ENCODE results near the gene PRSS12.

Gene PRSS12

GRCh38 chr4:118360106-118360505 is 7.3 kb upstream of the PRSS12 start:
- H4K20me1 ChIP-seq (ENCODE audit: insufficient read depth, low read length): no peaks in the 10 kb centered on the region
- H2AFZ ChIP-seq (ENCODE audit: low read length): no peak overlapping the region
- no peaks in the 10 kb centered on the region for H3K9me3 ChIP-seq (ENCODE audit: low read length)
- no peaks in the 10 kb centered on the region for H3K36me3 ChIP-seq (ENCODE audit: insufficient read depth, low read length)
- H3K4me1 ChIP-seq (ENCODE audit: insufficient read depth, low read length, severe bottlenecking): no peaks in the 10 kb centered on the region
- H3K27me3 ChIP-seq (ENCODE audit: insufficient read depth, low read length): peaks cover 5% of the 10 kb centered on the region; the same call in 1 of the 2 replicates
- H3K79me2 ChIP-seq (ENCODE audit: insufficient read depth, low read length): no peaks in the 10 kb centered on the region
- TF ChIP-seq EZH2 (IDR thresholded peaks at IDR 0.05; ENCODE audit: borderline replicate concordance, low read length) (no peak), CTCF (IDR thresholded peaks at IDR 0.05; ENCODE audit: low read length) (no peak)
- no peak overlapping the region for H3K27ac ChIP-seq (ENCODE audit: low read depth, low read length, poor library complexity, severe bottlenecking)
- no peak overlapping the region for H3K9ac ChIP-seq (ENCODE audit: low read length)
- H3F3A ChIP-seq (ENCODE audit: insufficient read depth, low read length): no peaks in the 10 kb centered on the region
- H3K4me3 ChIP-seq (ENCODE audit: low read depth, low read length, poor library complexity, severe bottlenecking): no peak overlapping the region
- no peaks in the 10 kb centered on the region for H3K9me2 ChIP-seq (ENCODE audit: low read depth, low read length)
- H3K4me2 ChIP-seq (ENCODE audit: low read length): no peak overlapping the region

GRCh38 chr4:118357601-118358000 is 4.8 kb upstream of the PRSS12 start:
- no peak overlapping the region for H2AFZ ChIP-seq (ENCODE audit: low read length)
- no peaks in the 10 kb centered on the region for H3K9me2 ChIP-seq (ENCODE audit: low read depth, low read length)
- no peaks in the 10 kb centered on the region for H3K4me1 ChIP-seq (ENCODE audit: insufficient read depth, low read length, severe bottlenecking)
- TF ChIP-seq EZH2 (IDR thresholded peaks at IDR 0.05; ENCODE audit: borderline replicate concordance, low read length): no peak
- TF ChIP-seq CTCF (IDR thresholded peaks at IDR 0.05; ENCODE audit: low read length): no peak
- H3K27ac ChIP-seq (ENCODE audit: low read depth, low read length, poor library complexity, severe bottlenecking): no peak overlapping the region
- H3K9me3 ChIP-seq (ENCODE audit: low read length): no peaks in the 10 kb centered on the region
- H3K79me2 ChIP-seq (ENCODE audit: insufficient read depth, low read length): no peaks in the 10 kb centered on the region
- H3K4me3 ChIP-seq (ENCODE audit: low read depth, low read length, poor library complexity, severe bottlenecking): no peak overlapping the region
- H3K4me2 ChIP-seq (ENCODE audit: low read length): no peak overlapping the region
- H3K27me3 ChIP-seq (ENCODE audit: insufficient read depth, low read length): peaks cover 5% of the 10 kb centered on the region; the same call in 1 of the 2 replicates
- H3K36me3 ChIP-seq (ENCODE audit: insufficient read depth, low read length): no peaks in the 10 kb centered on the region
- no peaks in the 10 kb centered on the region for H4K20me1 ChIP-seq (ENCODE audit: insufficient read depth, low read length)
- no peaks in the 10 kb centered on the region for H3F3A ChIP-seq (ENCODE audit: insufficient read depth, low read length)
- no peak overlapping the region for H3K9ac ChIP-seq (ENCODE audit: low read length)

- Histone ChIP-seq H3K27ac (ENCODE audit: low read depth, low read length, poor library complexity, severe bottlenecking) (no peak overlapping the region), H2AFZ (ENCODE audit: low read length) (no peak overlapping the region)
Measured at GRCh38 chr4:118356731-118357130, 3.9 kb upstream of the PRSS12 start.

More at GRCh38 chr4:118356731-118357130, 3.9 kb upstream of the PRSS12 start:
- H3K9me2 ChIP-seq (ENCODE audit: low read depth, low read length): no peaks in the 10 kb centered on the region
- no peak for TF ChIP-seq CTCF (IDR thresholded peaks at IDR 0.05; ENCODE audit: low read length)
- TF ChIP-seq EZH2 (IDR thresholded peaks at IDR 0.05; ENCODE audit: borderline replicate concordance, low read length): no peak
- H3K36me3 ChIP-seq (ENCODE audit: insufficient read depth, low read length): no peaks in the 10 kb centered on the region
- H3K9me3 ChIP-seq (ENCODE audit: low read length): no peaks in the 10 kb centered on the region
- H3F3A ChIP-seq (ENCODE audit: insufficient read depth, low read length): no peaks in the 10 kb centered on the region
- no peaks in the 10 kb centered on the region for H4K20me1 ChIP-seq (ENCODE audit: insufficient read depth, low read length)
- H3K27me3 ChIP-seq (ENCODE audit: insufficient read depth, low read length): peaks cover 5% of the 10 kb centered on the region; the same call in 1 of the 2 replicates
- no peaks in the 10 kb centered on the region for H3K79me2 ChIP-seq (ENCODE audit: insufficient read depth, low read length)
- no peak overlapping the region for H3K9ac ChIP-seq (ENCODE audit: low read length)
- no peak overlapping the region for H3K4me3 ChIP-seq (ENCODE audit: low read depth, low read length, poor library complexity, severe bottlenecking)
- no peak overlapping the region for H3K4me2 ChIP-seq (ENCODE audit: low read length)
- no peaks in the 10 kb centered on the region for H3K4me1 ChIP-seq (ENCODE audit: insufficient read depth, low read length, severe bottlenecking)

All from OCI-LY1 (cell line).